GM04503 (cell line): ENCODE results near the gene TMC4.
A peak's percentile ranks its signal among the peaks of the same experiment; 100 is the strongest.
"Not testable (repeated sequence)": the region's sequence is repeated elsewhere in the genome, so short reads cannot be mapped to it uniquely, and the experiment has no call there.

ENCODE experiments used
- DNase-seq: peaks from one replicate; pipeline ENCODE4 v3.0.0-alpha.2; 2012; ENCODE audit warnings: low read depth

Gene TMC4

DNA sequence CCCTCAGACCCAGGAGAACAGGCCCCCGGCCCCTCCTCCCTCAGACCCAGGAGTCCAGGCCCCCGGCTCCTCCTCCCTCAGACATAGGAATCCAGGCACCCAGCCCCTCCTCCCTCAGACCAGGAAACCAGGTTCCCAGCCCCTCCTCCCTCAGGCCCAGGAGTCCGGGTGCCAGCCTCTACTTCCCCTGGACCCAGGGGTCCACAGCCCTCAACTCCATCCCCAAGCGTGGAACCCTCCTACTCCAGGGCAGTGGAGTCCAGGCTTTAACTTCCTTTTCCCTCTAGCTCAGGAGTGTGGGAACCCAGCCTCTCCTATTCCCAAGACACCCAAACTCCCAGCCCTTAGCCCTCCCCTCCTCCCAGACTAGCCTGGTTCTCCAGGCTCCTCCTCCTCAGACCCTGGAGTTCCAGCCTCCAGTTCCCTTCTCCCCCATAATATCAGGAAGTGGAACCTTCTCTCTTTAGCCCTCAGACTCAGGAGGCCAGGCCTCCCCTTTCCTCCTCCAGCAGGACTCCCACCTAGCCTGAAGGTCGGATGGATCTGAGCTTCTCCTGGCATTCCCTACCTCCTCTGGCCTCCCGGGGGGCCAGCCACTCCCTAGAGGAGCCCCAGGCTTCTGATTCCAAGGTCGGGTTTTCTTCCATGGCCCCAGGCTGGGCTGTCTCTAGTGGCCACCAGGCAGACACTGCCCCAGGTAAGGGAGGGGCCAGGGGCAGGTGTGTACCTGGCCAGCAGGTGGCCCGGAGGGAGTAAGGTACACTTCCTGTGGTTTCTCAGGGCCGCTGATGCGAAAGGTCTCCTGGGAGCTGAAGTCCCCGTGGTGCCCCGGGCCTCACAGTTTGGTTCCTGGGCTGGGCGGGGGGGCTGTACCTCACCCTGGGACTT is at the start of gene TMC4:
Gene TMC4, minus strand, starts transcription at position 690 of the 888 bp plus-strand sequence. Its CDS starts 43 bp downstream, at position 647.
- no peak for DNase-seq

DNA sequence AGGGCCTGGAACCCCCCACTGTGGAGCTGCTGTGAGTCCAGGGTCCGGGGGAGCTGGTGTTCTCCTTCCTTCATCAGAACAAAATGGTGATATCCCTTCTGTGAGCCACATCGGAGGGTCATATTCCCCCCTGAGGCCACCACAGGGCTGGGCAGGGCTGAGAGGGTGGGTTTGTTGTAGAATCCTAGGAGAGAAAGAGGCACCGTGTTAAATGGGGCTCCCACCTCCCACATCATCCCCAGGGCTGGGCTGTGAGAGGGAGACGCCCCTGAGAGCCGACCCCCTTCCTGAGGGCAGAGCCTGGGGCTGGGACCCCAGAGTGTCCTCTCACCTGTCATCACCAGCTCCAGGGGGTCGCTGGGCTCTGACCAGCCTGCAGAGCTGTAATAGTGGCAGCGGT is 49.0 kb upstream of the TMC4 start:
- DNase-seq = not testable (repeated sequence)

- not testable (repeated sequence) for DNase-seq
Observed at GRCh38 chr19:54219702-54220101, 46.7 kb upstream of the TMC4 start.

DNA sequence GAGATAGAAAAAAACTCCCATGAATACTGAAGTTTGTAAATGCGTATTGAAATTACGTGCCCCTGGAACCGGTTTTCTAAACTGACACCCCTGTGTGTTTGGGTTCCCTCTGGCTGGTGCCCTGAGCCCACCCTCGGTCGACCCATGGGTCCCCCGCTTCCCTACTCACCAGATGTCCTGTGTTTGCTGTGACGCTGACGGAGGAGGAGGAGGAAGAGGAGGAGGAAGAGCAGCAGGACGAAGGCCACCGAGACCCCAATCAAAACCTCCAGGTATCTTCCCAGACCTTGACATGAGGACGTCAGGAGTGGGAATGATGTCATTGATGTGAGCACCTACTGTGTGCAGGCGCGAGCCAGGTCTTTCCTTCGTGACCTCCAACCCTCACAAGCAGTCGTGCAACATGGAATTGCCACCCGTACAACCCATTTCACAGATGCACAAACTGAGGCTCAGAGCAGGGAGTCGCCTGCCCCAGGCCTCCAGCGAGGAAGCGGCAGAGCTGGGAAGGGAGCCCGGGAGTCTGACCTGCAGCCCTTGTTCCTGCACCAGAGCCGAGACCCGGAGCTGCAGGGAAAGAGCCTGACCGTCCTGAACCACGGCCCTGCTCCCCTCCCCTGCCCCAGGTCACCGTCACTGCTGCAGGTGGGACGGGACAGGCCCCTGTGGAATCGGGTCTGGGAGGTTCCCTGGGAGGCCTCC is 46.2 kb upstream of the TMC4 start:
- DNase-seq = no peak

DNA sequence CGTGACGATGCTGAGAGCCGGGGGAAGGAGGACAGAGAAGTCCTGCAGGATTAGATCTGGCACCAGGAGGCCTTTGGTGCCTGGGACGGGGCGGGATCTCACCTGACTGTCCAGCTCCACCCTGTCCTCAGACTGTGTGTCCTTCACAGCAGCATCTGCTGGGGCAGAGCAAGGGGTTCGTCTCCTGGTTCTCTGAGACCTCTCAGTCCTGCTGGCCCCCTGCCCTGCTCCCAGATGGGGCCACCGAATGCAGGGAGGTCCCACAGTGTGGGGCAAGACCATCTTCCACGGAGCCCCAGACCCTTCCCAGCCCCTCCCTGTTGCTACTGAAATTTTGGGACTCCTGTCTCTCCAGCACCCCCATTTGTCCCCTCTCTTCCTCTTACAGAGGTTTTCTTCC is 45.3 kb upstream of the TMC4 start:
- DNase-seq = no peak

DNA sequence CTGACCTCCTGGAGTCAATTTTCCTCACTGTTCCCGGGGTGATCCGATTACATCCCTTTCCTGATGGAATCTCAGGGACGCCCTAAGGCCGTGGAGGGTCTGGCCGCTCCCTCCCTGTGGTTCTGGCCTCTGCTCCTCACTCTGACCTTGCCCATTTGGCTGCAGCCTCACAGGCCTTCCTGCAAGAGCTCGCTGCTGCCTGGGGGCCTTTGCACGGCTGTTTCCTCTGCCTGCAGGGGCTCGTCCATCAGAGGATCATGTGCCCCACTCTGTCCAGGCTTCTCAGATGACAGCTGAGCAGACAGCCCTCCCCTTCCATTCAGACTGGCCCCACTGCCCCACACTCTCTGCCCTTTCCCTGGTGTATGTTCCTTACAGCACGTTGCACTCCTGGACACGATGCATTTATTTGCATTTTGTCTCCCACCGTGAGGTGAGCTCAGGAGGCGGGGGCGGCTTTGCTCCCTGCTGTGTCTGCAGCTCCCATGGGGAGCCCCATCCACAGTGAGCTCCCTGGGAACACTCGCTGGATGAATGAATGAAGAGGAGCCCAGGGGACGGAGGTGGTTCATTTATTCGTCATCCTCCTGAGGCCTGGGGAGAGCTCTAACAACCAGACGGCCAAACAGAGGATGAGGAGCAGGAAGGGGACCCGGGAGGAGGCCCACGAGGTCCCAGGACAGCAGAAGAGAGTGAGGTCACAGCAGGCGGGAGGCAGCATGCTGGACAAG is 44.7 kb upstream of the TMC4 start:
- DNase-seq = not testable (repeated sequence)

GRCh38 chr19:54216869-54217268 is 43.9 kb upstream of the TMC4 start:
- DNase-seq = no peak

GRCh38 chr19:54214734-54215133 is 41.8 kb upstream of the TMC4 start:
- not testable (repeated sequence) for DNase-seq

- not testable (repeated sequence) for DNase-seq
Observed at GRCh38 chr19:54214217-54214616, 41.3 kb upstream of the TMC4 start.

DNA sequence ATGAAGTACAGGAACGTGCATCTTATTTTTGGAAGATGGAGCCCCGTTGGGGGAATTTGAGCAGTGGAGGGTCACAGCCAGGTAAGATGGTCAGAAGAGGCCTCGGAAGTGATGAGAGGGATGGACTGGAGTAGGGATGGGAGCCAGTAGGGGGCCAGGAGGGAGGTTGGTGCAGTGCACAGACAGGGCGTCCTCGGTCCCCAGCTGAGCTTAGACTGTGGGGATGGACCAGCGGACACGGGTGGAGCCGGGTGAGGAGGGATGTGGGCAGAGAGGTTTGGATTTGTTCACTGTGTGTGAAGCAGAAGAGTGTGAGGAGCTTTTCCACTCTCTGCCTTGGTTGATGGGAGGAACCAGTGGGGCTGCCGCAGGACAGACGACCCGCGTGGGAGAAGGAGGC is 38.3 kb upstream of the TMC4 start:
- no peak for DNase-seq

GRCh38 chr19:54209811-54210494 is 37.0 kb upstream of the TMC4 start:
- DNase-seq = peak; percentile 89

GRCh38 chr19:54209058-54209810 is 36.3 kb upstream of the TMC4 start:
- DNase-seq = no peak

DNA sequence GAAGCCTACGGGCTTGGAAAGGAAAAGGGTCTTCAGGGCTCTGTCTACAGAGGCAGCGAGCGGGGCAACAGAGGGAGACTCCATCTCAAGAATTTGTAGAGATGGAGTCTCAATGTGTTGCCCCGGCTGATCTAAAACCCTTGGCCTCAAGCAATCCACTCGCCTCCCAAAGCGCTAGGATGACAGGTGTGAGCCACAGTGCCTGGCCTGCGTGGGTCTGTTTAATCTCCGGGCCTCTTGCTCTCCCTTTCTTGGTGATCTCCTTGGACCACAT is 35.8 kb upstream of the TMC4 start:
- DNase-seq = no peak

GRCh38 chr19:54207983-54208783 is 35.2 kb upstream of the TMC4 start:
- no peak for DNase-seq

DNA sequence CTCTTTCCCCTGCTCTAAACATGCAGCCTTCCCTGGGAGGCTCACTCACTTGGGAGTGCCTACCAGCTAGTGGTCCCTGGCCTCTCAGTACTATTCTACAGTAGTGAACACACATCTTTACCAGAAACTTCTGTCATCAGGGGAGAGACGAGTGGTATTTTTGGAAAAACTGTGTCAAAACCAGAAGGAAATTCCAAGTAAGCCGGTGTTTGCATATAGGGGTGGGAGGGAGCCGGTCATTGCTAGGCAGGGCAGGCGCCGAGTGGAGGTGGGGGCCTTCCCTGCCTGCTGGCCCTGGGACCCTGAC is 34.7 kb upstream of the TMC4 start:
- DNase-seq = no peak

- DNase-seq = not testable (repeated sequence)
Observed at GRCh38 chr19:54207193-54207592, 34.2 kb upstream of the TMC4 start.

DNA sequence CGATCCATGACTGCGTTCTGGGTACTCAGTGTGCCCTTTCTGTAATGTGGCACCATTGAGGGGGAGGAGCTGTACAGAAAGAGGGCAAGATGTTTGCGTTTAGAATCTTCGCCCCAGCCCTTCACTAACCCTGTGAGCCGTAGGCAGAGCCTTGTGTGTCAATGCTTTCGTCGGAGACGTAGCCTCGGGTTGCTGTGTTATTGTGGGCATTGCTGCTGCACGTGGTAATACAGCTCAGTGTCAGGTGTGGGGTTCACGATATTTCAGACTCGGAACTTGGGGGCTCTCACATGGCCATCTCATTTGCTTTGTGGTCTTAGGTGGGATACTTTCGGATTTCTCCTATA is 33.8 kb upstream of the TMC4 start:
- no peak for DNase-seq

DNA sequence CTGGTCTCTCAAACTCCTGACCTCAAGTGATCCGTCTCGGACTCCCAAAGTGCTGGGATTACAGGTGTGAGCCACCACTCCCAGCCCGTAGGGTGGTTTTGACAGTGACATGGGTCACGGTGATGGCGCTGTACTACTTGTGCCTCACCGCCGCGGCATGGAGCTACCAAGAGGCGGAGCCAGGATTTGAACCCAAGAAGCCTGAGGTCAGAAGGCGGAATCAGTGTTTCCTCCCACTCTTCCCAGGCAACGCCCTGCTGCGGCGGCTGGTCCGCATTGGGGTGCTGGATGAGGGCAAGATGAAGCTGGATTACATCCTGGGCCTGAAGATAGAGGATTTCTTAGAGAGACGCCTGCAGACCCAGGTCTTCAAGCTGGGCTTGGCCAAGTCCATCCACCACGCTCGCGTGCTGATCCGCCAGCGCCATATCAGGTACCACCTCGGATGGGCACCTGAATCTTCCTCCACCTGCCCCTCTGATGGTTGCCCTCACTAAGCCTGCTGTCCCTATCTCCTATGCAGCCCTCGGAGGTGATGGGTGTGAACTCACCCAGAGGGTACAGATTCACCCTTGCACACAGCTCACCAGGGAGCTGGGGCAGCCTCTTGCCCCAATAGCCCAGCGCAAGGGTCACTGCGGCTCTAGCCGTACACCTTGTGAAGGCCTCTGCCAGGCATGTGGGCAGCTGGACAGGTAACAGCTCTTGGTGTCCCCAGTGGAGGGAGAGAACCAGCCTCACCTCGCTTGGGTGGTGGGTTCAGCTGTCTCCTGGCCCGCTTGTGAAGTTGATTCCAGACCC is 33.3 kb upstream of the TMC4 start:
- DNase-seq = no peak

DNA sequence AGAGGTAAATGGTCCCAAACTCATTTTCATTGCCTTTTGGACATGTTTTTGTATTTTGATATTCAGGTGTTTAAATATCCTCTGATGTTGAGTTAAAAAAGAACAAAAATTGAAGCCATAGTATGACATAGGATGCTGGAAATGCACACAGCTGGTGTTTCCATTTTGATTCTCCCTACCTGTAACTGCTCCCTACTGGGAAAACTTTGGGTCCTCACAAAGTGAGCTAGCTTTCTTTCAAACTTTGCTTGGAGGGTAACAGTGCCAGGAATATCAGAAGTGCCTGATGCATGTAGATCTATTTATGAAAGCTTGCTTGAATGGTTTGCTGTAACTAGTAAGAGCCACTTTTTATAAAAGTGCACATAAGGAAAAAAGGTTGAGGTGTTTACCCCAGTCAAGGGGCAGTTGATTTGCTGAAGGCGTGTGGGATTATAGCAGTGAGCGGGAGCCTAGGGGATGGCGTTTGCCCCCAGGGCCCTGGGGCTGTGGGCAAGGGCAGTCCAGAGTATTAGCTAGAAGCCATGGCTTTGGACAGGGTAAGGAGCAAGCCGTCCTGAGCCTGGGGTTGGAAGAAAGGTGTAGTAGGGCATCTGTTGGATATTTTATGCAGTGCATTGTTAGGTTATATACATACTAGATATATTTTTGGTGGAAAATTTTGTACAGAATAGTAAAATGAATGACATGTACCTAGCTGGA is 32.0 kb upstream of the TMC4 start:
- DNase-seq = no peak
